NCI-H1092 (cell line): ENCODE data around the gene ZNF341.
"Not testable (repeated sequence)": the region's sequence is repeated elsewhere in the genome, so short reads cannot be mapped to it uniquely, and the experiment has no call there.

Source experiments
- DNase-seq: peaks from one replicate; lab custom pipeline; 2025; lab: John Stamatoyannopoulos, UW

ZNF341 gene

DNA sequence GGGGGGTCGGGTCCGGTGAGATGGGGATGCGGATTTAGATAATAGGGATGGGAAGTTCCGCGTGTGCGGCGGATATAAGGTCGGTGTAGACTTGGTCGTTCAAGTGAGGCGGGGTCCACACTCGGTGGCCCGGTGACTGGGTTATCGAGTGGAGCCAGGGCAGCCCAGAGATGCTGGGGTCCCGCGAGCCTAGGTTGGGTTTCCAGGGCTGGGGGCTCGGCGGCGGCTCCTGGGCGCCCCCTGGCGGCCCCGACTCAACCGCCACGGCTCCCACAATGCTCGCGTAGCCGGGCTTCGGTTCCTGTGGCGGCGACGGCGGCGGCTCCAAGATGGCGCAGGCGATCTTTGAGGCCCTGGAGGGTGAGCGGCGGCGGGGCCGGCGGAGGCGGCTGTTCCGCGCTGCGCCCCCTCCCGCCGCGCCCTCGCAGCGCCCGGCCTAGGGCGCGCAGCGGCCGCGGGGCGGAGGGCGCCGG, at the start of gene ZNF341:
Gene ZNF341, plus strand, starts transcription at position 304 of the 473 bp plus-strand sequence. Its CDS starts 26 bp downstream, at position 330.
- DNase-seq: peak; percentile 91

DNA sequence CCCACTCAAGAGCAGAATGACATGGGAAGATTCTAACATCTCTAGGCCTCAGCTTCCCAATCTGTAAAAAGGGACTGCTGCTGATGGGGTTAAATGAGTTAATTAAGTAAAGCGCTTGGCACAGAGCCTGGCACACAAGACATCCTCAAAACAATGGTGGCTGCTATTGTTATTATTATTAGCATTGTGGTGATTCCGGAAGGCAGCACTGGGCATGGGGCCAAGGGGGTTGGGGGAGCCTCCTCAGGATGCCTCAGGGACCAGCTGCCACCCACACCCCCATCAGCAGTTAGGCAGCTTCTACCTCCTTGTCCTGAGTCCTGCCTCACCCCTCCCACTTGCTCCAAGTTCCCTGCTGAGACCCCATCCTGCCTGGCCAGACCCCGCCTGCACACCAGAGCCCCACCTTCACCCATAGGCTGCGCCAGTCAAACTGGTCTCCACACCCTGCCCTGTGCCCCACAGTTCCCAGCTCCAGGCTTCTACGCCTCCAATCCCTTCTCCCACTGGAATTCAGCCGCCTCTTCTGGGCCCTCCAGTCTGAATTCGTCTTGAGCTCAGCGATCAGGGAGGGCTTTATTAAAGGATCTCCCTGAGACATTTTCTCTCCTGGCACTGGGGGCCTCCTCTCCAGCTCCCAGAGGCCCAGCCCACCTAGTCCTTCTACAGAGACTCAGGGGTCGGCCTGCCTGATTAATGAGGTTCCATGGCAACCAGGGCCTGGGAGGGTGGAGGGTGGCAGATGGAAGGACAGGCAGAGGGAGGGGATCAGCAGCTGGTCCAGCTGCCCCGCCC, 47.1 kb upstream of the ZNF341 start:
- DNase-seq: no peak

DNA sequence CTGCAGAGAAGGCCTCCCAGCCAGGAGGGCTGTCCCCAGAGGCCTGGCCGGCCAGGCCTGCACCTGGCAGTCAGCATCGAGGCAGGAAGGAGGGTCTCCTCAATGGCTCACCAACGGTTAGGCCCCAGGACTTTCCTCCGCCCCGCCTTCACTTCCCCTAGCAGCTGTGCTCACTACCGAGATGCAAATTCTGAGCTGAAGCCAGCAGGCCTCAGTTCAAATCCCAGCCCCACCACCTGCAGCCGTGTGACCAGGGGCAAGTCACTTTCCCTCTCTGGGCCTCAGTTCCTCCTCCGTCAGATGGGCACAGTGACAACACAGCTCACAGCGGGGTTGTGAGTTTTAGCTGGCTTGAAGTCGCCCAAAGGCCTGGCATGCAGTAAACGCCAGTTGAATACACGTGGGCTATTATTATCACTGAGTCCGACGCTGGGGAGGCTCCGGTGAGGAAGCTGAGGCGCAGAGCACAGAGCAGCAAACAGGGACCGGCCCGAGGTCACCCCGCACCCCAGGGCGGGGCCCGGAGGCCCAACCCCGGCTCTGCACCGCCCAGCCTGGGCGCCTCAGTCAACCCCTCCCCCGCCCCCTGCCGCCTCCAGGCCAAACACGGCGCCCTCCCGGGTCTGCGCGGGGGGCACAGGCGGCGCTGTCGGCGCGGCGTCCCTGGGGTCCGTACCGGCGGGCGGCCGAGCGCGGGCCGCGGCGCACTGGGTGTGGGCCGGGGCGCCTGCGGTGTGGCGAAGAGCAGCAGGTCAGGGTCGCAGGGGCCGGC, 46.3 kb upstream of the ZNF341 start:
- peak; percentile 54 for DNase-seq

DNA sequence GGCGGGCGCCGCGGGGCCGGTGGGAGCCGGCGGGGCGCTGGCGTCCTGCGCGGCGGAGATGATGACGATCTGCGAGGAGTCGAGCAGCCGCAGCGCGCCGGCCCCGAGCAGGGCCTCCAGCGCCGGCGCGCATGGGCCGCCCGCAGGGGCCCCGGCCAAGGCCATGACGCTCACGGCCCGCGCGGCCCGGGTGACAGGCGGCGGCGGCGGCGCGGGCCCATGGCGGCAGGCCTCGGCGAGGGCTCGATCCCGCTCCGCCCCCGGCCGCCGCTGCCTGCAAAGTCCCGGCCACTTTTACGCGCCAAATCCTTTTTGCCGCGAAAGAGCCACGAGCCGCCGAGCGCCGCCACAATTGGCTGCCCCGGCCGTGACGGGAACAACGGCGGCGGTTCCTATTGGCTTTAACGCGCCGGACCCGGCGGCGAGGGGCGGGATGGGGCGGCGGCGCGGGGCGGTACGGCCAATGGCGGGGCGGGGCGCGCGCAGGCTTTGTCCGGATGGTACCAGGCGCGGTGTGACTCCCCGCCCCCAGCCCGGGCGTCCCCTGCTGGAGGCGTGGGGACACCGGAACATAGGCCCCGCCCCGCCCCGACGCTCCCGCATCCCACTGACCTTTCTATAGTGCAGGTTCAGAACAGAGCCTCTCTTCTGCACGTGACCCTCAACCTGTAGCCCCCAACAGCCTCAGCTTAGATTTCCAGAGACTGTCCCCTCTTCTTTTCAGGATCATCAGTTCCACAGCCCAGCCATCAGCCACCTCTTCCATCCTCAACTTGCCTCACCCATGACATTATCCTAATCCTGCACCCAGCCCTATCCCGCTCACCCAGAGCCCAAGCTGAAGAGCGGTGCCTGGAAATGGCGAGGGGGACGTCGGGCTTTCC, 45.5 kb upstream of the ZNF341 start, which contains the start of gene E2F1:
Gene E2F1, minus strand, starts transcription at position 286 of the 884 bp plus-strand sequence. Its CDS starts 121 bp downstream, at position 165.
- DNase-seq: peak; percentile 93

DNA sequence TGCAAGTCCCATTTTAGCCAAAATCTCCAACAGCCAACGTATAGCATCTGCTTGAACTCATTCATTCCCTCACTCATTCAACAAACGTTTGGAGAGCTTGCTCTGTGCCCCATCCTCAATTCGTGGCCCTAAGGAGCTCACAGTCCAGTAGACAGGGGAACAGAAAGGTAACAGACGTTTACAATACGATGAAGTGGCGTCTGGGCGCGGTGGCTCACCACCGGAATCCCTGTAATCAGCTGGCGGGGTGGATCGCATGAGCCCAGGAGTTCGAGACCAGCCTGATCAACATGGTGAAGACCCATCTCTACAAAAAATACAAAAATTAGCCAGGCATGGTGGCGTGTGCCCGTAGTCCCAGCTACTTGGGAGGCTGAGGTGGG, 44.8 kb upstream of the ZNF341 start:
- no peak for DNase-seq

DNA sequence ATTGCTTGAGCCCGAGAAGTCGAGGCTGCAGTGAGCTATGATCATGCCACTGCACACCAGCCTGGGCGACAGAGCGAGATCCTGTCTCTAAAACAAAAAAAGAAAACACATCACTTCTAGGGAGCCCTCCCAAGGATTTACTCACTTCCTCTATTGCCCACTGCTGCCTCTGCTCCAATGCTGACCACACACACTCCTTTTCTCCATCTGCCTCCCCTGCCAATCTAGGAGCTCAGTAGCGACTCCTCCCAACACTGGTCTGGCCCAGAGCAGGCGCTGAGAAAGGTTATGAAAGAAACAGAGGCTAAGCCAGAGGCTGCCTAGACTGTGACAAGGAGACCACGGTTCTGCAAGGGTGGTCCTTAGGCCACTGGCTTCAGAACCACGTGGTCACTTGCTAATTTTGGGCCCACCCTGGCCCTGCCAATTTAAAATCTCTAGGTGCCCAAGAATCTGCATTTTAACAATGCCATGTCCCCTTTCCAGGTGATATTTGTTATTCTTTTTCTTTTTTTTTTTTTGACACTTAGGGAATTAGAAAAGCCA, 44.4 kb upstream of the ZNF341 start:
- no peak for DNase-seq

DNA sequence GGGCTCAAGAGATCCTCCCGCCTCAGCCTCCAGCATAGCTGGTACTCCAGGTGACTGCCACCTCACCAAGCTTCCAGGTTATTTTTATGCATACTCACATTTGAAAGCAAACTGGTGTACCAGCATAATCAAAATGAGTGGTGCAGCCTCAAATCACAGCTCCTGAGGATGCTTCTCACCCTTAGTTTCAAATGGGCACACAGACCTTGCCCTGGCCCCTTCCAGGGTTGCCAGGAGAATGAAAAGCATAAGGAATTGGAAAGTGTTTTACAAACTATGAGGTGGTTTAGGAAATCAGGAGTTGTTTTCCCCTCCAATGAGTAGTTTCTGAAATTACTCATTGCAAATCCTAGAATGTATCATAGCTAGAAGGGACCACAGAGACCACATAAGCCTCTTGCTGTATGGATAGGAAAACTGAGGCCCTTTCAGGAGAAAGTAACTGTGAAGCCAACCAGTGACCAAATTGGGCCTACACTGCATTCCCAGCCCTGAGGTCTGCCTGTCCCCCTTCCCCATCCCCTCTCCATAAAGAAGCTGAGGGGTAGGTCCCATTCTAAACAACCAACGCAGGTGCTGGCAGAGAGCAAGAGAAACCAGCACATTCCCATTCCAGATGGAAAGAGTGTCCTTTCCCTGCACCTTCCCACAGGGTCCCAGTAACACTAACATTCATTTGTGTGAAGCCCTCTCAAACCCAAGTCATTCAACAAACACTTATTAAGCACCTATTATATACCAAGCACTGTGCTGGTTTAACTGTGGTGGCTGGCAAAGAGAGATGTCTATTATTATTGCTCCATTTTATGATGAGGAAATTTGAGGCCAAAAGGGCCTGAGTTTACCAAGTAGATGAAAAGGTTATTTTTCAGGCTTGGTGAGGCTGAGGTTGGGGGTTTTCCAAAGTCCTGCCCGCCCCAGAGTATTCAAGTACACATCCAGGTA, 43.5 kb upstream of the ZNF341 start:
- DNase-seq: no peak

DNA sequence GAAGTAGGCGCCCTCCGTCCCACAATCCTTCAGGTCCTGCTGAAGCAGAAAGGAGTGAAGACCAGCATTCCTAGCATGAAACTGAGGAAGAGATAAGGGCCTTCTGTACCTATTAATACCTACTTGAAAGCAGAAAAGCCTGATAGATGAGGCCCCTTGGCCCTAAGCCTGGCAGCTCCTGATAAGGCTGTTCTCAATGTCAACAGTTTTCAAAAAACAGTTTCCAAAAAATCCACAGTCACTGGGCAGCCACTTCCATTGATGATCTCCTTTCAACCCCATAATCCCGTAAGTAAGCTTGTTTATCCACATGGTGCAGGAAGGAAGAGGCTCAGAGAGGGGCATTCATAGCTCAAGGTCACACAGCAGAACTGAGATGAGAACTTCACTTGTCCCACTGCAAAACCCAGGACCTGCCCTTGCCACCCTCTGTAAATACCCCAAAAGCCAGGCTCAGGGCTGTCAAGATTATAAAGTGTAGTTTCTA, 42.8 kb upstream of the ZNF341 start:
- no peak for DNase-seq

DNA sequence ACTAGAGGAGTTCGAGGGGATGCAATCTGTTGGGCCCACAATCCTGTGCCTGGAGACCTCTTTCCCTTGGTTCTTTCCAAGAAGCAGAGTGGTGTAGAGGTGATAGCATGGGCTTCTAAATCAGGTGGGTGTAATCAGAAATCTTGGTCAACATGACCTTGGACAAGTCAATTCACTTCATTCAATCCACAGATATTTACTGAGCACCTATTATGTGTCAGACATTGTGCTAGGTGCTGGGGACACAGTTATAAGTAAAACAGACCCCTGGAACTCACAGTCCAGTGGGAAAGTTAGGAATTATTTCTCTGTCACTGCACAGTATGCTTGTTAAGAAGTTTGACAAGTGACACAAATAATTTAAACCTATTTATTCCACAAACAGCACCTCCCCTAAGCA, 42.3 kb upstream of the ZNF341 start:
- DNase-seq: no peak

DNA sequence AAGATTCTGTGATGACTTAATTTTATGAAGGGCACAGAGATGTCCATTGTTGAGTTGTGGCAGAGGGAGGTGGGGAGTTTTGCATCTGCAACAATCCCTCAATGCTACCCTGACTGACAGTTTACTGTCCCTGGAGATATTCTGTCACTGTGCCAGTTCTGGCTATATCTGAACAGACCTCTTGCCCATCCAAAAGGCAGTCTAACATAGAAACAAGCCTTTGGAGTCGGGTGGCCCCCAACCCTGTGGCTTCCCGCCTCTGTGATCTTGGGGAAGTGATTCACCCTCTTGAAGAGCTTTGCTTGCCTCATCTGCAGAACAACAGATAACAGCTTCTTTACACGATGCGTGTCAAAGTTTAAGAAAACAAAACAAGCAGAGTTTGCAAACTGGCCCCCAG, 41.8 kb upstream of the ZNF341 start:
- DNase-seq: no peak

DNA sequence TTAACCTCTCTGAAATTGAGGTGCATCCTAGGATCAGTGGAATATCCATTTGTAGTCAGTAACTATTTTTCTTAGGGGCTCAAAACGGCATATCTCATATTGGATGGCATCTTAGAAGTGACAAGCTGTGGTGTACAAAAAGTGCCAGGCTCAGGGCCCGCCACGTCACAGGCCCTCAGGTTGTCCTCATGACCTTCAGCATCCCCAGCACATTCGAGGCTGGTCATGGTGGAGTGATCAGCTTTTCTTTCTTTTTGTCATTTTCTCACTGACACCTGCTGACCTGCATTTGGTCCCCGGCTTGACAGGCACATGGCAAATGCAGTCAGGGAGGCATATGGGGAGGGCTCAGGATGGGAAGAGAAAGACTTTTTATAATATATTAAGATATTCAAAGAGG, 38.5 kb upstream of the ZNF341 start:
- no peak for DNase-seq

DNA sequence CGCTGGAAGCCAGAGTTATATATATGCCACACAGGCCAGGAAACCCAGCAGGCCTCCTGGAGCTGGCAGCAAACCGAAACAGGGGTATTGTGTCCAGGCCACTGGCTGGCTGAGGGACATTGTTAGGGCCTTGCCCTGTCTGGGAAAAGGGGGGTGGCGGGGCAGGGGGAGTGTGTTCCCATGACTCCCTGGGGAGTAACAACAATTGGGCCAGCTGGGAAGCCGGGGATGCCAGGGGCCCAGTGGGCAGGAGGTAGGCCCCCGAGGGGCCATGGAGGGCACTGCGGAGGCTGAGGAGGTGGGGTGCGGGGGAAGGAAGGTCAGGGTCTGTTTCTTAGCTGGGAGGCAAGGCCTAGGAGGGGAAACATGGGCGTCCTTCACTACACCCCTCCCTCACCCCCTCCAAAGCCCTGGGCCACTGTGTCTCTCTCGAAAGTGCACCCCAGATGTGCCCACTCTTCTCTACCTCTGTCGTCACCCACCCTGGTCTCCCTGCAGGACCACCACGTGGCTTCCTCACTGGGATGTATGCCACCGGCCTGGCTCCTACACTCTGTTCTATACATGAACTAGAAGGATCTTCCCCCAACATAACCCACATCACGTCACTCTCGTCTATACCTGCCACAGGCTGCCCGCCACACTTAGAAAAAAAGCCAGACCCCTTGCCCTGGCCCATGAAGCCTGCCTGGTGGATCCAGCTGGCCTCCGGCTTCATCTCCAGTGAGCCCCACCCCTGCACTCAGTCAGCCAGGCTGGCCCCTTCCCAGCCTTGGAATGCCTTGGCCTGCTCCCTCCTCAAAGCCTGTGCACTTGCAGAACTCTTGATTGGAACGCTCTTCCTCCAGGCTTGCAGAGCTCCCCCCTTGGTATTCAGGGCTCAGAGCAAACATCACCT, 37.8 kb upstream of the ZNF341 start:
- no peak for DNase-seq

DNA sequence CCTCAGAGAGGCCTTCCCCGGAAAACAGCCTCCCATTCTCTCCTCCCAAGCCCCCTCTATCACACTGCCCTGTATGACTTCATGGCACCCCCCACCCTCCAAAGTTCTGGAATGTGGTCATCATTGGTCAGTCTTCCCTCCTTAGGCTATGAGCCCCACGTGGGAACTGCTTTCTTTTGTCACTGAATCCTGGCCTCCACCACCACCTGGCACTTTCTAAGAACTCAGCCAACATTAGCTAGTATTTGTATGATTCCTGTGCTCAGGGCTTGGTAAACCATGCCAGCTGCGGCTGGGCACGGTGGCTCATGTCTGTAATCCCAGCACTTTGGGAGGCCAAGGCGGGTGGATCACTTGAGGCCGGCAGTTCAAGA, 37.2 kb upstream of the ZNF341 start:
- DNase-seq: no peak

DNA sequence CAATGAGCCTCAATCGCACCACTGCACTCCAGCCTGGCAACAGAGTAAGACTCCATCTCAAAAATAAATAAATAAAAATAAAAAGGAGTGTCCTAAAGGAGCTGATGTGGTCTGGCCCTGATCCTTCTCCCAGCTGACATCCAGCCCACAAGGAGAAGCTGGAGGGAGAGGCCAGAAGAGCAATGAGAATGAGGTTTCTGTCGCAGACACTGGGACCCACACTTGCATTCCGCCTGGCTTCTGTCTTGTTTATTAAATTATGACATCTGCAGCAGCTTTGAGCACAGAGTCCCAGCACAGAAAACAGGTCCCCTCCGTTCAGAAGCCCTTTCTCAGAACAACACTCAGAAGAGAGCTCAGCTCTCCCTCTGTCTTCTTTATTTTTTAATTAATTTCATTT, 35.3 kb upstream of the ZNF341 start:
- DNase-seq: no peak

DNA sequence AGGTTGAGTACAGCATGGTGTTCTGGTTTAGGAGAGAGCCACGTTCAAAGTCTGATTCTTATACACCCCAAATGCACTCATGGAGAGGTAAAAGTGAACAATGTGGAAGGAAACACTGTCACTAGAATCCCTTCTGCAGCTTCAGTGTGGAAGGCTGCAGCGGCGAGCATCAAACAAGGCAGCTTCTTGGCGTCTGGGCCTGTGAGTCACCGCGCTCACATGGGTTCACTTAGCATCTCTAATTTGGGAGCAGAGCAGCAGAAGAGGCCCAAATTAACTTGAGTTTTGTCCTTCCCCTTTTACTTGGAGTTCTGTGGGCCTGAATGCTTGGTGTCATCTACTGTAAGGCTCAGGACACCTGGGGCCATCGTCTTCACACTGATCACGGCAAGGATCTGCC, 34.7 kb upstream of the ZNF341 start:
- DNase-seq: no peak

DNA sequence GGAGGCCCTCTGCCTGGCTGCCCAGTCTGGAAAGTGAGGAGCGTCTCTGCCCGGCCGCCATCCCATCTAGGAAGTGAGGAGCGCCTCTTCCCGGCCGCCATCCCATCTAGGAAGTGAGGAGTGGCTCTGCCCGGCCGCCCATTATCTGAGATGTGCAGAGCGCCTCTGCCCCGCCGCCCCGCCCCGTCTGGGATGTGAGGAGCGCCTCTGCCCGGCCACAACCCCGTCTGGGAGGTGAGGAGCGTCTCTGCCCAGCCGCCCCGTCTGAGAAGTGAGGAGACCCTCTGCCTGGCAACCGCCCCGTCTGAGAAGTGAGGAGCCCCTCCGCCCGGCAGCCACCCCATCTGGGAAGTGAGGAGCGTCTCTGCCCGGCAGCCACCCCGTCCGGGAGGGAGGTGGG, 32.8 kb upstream of the ZNF341 start:
- DNase-seq: not testable (repeated sequence)

DNA sequence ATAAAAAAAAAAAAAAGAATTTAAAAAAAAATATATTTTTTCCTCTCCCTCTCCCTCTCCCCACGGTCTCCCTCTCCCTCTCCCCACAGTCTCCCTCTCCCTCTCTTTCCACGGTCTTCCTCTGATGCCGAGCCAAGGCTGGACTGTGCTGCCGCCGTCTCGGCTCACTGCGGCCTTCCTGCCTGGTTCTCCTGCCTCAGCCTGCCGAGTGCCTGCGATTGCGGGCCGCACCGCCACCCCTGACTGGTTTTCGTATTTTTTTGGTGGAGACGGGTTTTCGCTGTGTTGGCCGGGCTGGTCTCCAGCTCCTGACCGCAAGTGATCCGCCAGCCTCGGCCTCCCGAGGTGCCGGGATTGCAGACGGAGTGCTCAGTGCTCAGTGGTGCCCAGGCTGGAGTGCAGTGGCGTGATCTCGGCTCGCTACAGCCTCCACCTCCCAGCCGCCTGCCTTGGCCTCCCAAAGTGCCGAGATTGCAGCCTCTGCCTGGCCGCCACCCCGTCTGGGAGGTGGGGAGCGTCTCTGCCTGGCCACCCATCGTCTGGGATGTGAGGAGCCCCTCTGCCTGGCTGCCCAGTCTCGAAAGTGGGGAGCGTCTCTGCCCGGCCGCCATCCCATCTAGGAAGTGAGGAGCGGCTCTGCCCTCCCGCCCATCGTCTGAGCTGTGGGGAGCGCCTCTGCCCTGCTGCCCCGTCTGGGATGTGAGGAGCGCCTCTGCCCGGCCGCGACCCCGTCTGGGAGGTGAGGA, 30.9 kb upstream of the ZNF341 start:
- not testable (repeated sequence) for DNase-seq

DNA sequence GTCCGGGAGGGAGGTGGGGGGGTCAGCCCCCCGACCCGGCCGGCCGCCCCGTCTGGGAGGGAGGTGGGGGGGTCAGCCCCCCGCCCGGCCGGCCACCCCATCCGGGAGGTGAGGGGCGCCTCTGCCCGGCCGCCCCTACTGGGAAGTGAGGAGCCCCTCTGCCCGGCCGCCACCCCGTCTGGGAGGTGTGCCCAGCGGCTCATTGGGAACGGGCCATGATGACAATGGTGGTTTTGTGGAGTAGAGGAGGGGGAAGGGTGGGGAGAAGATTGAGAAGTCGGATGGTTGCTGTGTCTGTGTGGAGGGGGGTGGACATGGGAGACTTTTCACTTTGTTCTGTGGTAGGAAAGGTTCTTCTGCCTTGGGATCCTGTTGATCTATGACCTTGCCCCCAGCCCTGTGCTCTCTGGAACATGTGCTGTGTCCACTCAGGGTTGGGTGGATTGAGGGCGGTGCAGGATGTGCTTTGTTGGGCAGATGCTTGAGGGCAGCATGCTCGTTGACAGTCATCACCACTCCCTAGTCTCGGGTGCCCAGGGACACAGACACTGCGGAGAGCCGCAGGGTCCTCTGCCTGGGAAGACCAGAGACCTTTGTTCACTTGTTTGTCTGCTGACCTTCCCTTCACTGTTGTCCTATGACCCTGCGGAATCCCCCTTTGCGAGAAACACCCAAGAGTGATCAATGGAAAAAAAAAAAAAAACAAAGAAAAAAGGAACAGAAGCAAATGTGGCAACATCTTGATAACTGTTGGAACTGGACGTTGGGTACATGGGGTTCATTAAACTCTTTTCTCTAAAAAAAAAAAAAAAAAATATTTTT, 30.0 kb upstream of the ZNF341 start:
- DNase-seq: no peak
